OCI-LY7 (cell line): ENCODE data around the gene JCAD. TPM values are rescaled to one million over a fixed set of nuclear protein-coding genes. Genes with fewer than 3 reads are reported as not detected.

Experiments used
- BruUV-seq: library from RNA; stranded (reverse); fragments of 400-500 nt; replicated peaks from 2 replicates; lab custom pipeline; 2021; lab: Mats Ljungman, UMichigan
- CTCF ChIA-PET: fragments of 300-600 bp; sonication (Branson Sonifier 250); formaldehyde crosslinking; loops from one replicate; lab custom pipeline; 2022; ENCODE audit warnings: antibody characterized with exemption; ENCODE audit not compliant: unreplicated experiment; lab: Charles Lee
- POLR2A ChIA-PET: fragments of 300-600 bp; sonication (Branson Sonifier 250); formaldehyde crosslinking; loops from one replicate; lab custom pipeline; 2022; ENCODE audit warnings: antibody characterized with exemption; lab: Charles Lee
- DNase-seq: peaks from one replicate; pipeline ENCODE4 v3.0.0-alpha.2; 2015; ENCODE audit warnings: low spot score
- H2AFZ ChIP-seq: fragments of 200-600 bp; sonication (generic), shearing (Covaris generic); 2 replicates; pipeline ENCODE4 v1.6.1; 2014; ENCODE audit warnings: mild to moderate bottlenecking, antibody characterized with exemption, low read length, moderate library complexity
- H3K27ac ChIP-seq: fragments of 200-600 bp; sonication (generic); 2 replicates; pipeline ENCODE4 v1.5.1; 2014; ENCODE audit warnings: mixed run types, low read depth, mild to moderate bottlenecking, moderate library complexity, low read length, inconsistent platforms; ENCODE audit not compliant: poor library complexity, severe bottlenecking
- H3K36me3 ChIP-seq: fragments of 200-600 bp; sonication (generic); 2 replicates; pipeline ENCODE4 v1.6.1; 2014; ENCODE audit warnings: mild to moderate bottlenecking, antibody characterized with exemption, low read length, moderate library complexity, mixed read lengths; ENCODE audit not compliant: insufficient read depth
- H3K4me1 ChIP-seq: fragments of 200-600 bp; sonication (generic); 2 replicates; pipeline ENCODE4 v1.5.1; 2014; ENCODE audit warnings: mild to moderate bottlenecking, low read length; ENCODE audit not compliant: insufficient read depth, poor library complexity, severe bottlenecking
- H3K4me2 ChIP-seq: fragments of 200-600 bp; sonication (generic); 2 replicates; pipeline ENCODE4 v1.6.1; 2014; ENCODE audit warnings: mild to moderate bottlenecking, low read length
- H3K4me3 ChIP-seq: fragments of 200-600 bp; sonication (generic); 2 replicates; pipeline ENCODE4 v1.5.1; 2014; ENCODE audit warnings: mild to moderate bottlenecking, low read depth, low read length; ENCODE audit not compliant: poor library complexity, severe bottlenecking
- H3K79me2 ChIP-seq: fragments of 200-600 bp; sonication (generic); 2 replicates; pipeline ENCODE4 v1.6.1; 2016; ENCODE audit warnings: low read depth, mild to moderate bottlenecking, low read length, moderate library complexity, mixed read lengths; ENCODE audit not compliant: insufficient read depth
- H3K9me2 ChIP-seq: fragments of 200-600 bp; sonication (generic); 2 replicates; pipeline ENCODE4 v1.6.1; 2016; ENCODE audit warnings: mild to moderate bottlenecking, low read length, mixed read lengths; ENCODE audit not compliant: insufficient read depth
- H3K9me3 ChIP-seq: fragments of 200-600 bp; sonication (generic); 2 replicates; pipeline ENCODE4 v1.6.1; 2014; ENCODE audit warnings: mild to moderate bottlenecking, mixed run types, low read length, mixed read lengths
- H4K20me1 ChIP-seq: fragments of 200-600 bp; sonication (generic); 2 replicates; pipeline ENCODE4 v1.6.1; 2014; ENCODE audit warnings: mild to moderate bottlenecking, antibody characterized with exemption, low read length, moderate library complexity, mixed read lengths; ENCODE audit not compliant: insufficient read depth
- CTCF ChIP-seq: fragments of 200-600 bp; sonication (generic); conservative IDR thresholded peaks from 2 replicates; pipeline ENCODE4 v1.5.1; 2014; ENCODE audit warnings: mild to moderate bottlenecking, antibody characterized with exemption, low read length, moderate library complexity, mixed read lengths
- EZH2phosphoT487 ChIP-seq: fragments of 200-600 bp; sonication (generic); IDR thresholded peaks from 2 replicates; pipeline ENCODE4 v1.6.1; 2018; ENCODE audit warnings: low read depth, borderline replicate concordance, mild to moderate bottlenecking, mixed run types, antibody characterized with exemption, low read length, moderate library complexity, mixed read lengths
- intact Hi-C: fragments of 100-400 bp; cut with micrococcal nuclease; formaldehyde crosslinking; loops from one replicate; pipeline ENCODE4 v1.10.0; 2022; ENCODE audit not compliant: unreplicated experiment
- total RNA-seq, 2 experiments: library from RNA; depleted of rRNA in 1 of 2; stranded (reverse); fragments of >200 nt in 1 of 2; shearing (Covaris generic) in 1 of 2; gene quantifications; 2 replicates each; pipeline ENCODE4 v1.2.3, GENCODE V29; 2014 to 2022

Gene JCAD
- total RNA-seq, 2 experiments from 2014 or later = not detected

- Histone ChIP-seq H3K9me2 (no peaks in the 10 kb centered on the region), H3K27ac (no peak overlapping the region), H2AFZ (no peak overlapping the region), H4K20me1 (no peaks in the 10 kb centered on the region), H3K79me2 (no peaks in the 10 kb centered on the region), H3K36me3 (no peaks in the 10 kb centered on the region), H3K9me3 (no peaks in the 10 kb centered on the region), H3K4me2 (no peak overlapping the region), H3K4me1 (no peaks in the 10 kb centered on the region), H3K4me3 (no peak overlapping the region)
- BruUV-seq = no TSS peak
- no peak for TF ChIP-seq CTCF
- no peak for TF ChIP-seq EZH2phosphoT487
- ChIA-PET CTCF (no interaction called here), POLR2A (interaction anchor here (0.7 kb wide), 1 partner anchor 40 kb away, joined by 3 read pairs; no protein-coding TSS in a partner anchor)
- DNase-seq = no peak
- intact Hi-C loops = no loop called here
Measured at GRCh38 chr10:30081182-30081581, 21.8 kb upstream of the JCAD start.

- DNase-seq = no peak
Measured at GRCh38 chr10:30080161-30080560, 20.8 kb upstream of the JCAD start.

More at GRCh38 chr10:30080161-30080560, 20.8 kb upstream of the JCAD start:
- Histone ChIP-seq H3K9me3 (no peaks in the 10 kb centered on the region), H2AFZ (no peak overlapping the region), H4K20me1 (no peaks in the 10 kb centered on the region), H3K9me2 (no peaks in the 10 kb centered on the region), H3K4me1 (no peaks in the 10 kb centered on the region), H3K4me2 (no peak overlapping the region), H3K27ac (no peak overlapping the region), H3K36me3 (no peaks in the 10 kb centered on the region), H3K4me3 (no peak overlapping the region), H3K79me2 (no peaks in the 10 kb centered on the region)
- BruUV-seq = no TSS peak
- ChIA-PET POLR2A (no interaction called here), CTCF (no interaction called here)
- TF ChIP-seq CTCF (no peak), EZH2phosphoT487 (no peak)
- intact Hi-C loops = no loop called here
